ENCODE results near the gene CRIM1. TPM values are rescaled to one million over a fixed set of nuclear protein-coding genes. Genes with fewer than 3 reads are reported as not detected.

Gene CRIM1
- total RNA-seq, 1 donor from 2014 or later = 35.3 TPM

GRCh38 chr2:36500072-36500471, 144.5 kb downstream of the CRIM1 start:
- Histone ChIP-seq H3K27me3 (ENCODE audit: control insufficient read depth, insufficient read depth, low read length) (no peaks in the 10 kb centered on the region), H3K4me3 (ENCODE audit: low read depth, low read length) (no peak overlapping the region), H3K36me3 (ENCODE audit: control insufficient read depth, insufficient read depth, low read length) (peaks cover 12% of the 10 kb centered on the region)
- TF ChIP-seq CTCF (IDR thresholded peaks at IDR 0.05; ENCODE audit: insufficient read depth, low read length, severe bottlenecking) = no peak
- FAIRE-seq (no peak), DNase-seq (ENCODE audit: low read depth) (no peak)

GRCh38 chr2:36502081-36502480, 146.5 kb downstream of the CRIM1 start:
- no peak for FAIRE-seq
- no peaks in the 10 kb centered on the region for H3K27me3 ChIP-seq (ENCODE audit: control insufficient read depth, insufficient read depth, low read length)
- TF ChIP-seq CTCF (IDR thresholded peaks at IDR 0.05; ENCODE audit: insufficient read depth, low read length, severe bottlenecking) = no peak
- DNase-seq (ENCODE audit: low read depth) = no peak
- H3K36me3 ChIP-seq (ENCODE audit: control insufficient read depth, insufficient read depth, low read length) = peaks cover 12% of the 10 kb centered on the region
- H3K4me3 ChIP-seq (ENCODE audit: low read depth, low read length) = no peak overlapping the region

GRCh38 chr2:36507408-36507812, 151.8 kb downstream of the CRIM1 start:
- DNase-seq (ENCODE audit: low read depth) = peak; percentile 52
- H3K36me3 ChIP-seq (ENCODE audit: control insufficient read depth, insufficient read depth, low read length) = peaks cover 7% of the 10 kb centered on the region
- TF ChIP-seq CTCF (IDR thresholded peaks at IDR 0.05; ENCODE audit: insufficient read depth, low read length, severe bottlenecking) = peak; percentile 69

DNA sequence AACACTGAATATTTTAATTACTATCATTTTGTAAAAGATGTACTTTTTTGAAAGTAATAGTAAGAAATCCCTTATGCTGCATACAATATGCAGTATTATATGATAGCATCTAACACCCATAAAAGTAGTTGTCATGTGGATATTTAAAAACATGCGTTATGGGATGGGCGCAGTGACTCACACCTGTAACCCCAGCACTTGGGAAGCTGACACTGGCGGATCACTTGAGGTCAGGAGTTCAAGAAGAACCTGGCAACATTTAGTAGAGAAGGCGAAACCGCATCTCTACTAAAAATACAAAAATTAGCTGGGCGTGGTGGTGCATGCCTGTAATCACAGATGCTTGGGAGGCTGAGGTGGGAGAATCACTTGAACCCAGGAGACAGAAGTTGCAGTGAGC, 153.5 kb downstream of the CRIM1 start:
- no peak for DNase-seq (ENCODE audit: low read depth)
- Histone ChIP-seq H3K36me3 (ENCODE audit: control insufficient read depth, insufficient read depth, low read length) (peaks cover 12% of the 10 kb centered on the region), H3K27me3 (ENCODE audit: control insufficient read depth, insufficient read depth, low read length) (no peaks in the 10 kb centered on the region), H3K4me3 (ENCODE audit: low read depth, low read length) (no peak overlapping the region)
- FAIRE-seq = no peak
- no peak for TF ChIP-seq CTCF (IDR thresholded peaks at IDR 0.05; ENCODE audit: insufficient read depth, low read length, severe bottlenecking)

More at GRCh38 chr2:36507408-36507812, 151.8 kb downstream of the CRIM1 start:
- no peak for FAIRE-seq
- H3K4me3 ChIP-seq (ENCODE audit: low read depth, low read length) = no peak overlapping the region
- H3K27me3 ChIP-seq (ENCODE audit: control insufficient read depth, insufficient read depth, low read length) = no peaks in the 10 kb centered on the region

DNA sequence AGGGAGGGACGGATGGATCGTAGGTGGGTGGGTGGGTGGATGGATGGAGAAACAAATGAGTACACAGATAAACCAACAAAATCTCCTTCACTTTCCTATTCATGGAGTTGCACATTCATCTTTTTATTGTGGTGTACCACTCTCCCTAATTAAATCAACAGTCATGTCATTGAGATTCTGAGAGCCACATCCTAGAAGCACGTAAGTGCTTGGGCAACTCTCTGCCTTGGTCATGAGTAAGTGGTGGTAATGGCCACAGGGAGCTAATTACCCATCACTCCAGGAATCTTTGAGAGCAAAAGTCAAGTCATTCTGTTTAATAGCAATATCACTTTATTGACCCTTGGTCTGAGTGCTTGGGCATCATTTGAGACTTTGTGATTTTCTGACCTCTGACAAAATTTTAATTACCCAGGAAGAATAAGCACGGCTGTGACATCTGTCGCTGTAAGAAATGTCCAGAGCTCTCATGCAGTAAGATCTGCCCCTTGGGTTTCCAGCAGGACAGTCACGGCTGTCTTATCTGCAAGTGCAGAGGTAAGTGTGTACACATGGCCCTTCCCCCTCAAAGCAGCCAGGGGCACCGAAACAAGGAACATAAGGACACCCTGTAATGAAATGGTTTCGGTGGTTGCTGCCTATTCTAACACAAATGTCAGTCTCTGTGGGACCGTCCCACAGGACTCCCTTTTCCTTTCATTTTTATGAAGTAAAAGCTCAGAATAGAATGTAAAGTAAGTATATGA, 156.5 kb downstream of the CRIM1 start:
- FAIRE-seq (no peak), DNase-seq (ENCODE audit: low read depth) (no peak)
- TF ChIP-seq CTCF (IDR thresholded peaks at IDR 0.05; ENCODE audit: insufficient read depth, low read length, severe bottlenecking) = no peak
- Histone ChIP-seq H3K36me3 (ENCODE audit: control insufficient read depth, insufficient read depth, low read length) (peaks cover 15% of the 10 kb centered on the region), H3K27me3 (ENCODE audit: control insufficient read depth, insufficient read depth, low read length) (no peaks in the 10 kb centered on the region), H3K4me3 (ENCODE audit: low read depth, low read length) (no peak overlapping the region)

DNA sequence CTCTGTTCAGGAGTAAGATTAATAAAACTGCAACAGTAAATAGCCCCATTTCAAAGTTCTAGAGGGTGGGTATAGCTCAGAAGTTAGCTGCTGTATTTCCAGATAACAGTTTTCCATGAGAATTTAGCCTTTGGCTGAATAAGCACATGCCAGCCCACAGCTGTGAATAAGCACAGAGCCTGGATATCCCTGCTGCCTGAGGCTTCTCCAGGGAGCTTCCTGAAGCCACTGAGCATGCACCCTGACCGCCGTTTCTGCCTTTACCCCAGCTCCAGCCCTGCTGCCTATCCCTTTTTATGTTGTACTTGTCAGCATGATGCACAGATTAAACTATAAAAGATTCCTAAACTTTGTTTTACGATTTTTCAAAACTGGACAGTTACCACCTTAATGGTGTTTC, 157.1 kb downstream of the CRIM1 start:
- FAIRE-seq = no peak

More for the DNA sequence above, 157.1 kb downstream of the CRIM1 start:
- Histone ChIP-seq H3K4me3 (ENCODE audit: low read depth, low read length) (no peak overlapping the region), H3K36me3 (ENCODE audit: control insufficient read depth, insufficient read depth, low read length) (peaks cover 21% of the 10 kb centered on the region), H3K27me3 (ENCODE audit: control insufficient read depth, insufficient read depth, low read length) (no peaks in the 10 kb centered on the region)
- no peak for TF ChIP-seq CTCF (IDR thresholded peaks at IDR 0.05; ENCODE audit: insufficient read depth, low read length, severe bottlenecking)
- DNase-seq (ENCODE audit: low read depth) = no peak

Data from bronchial epithelial cell (primary cell).